SK-N-MC (cell line): ENCODE results near the gene MACROD2.

Source experiments
- EZH2 ChIP-seq: fragments of 200-600 bp; sonication (generic); IDR thresholded peaks from one replicate; pipeline ENCODE4 v1.6.1; 2017; ENCODE audit warnings: antibody characterized with exemption
- POLR2AphosphoS5 ChIP-seq: IDR thresholded peaks from 2 replicates; pipeline ENCODE4 v1.6.1; 2012; ENCODE audit warnings: mild to moderate bottlenecking, low read depth, low read length, borderline replicate concordance

DNA sequence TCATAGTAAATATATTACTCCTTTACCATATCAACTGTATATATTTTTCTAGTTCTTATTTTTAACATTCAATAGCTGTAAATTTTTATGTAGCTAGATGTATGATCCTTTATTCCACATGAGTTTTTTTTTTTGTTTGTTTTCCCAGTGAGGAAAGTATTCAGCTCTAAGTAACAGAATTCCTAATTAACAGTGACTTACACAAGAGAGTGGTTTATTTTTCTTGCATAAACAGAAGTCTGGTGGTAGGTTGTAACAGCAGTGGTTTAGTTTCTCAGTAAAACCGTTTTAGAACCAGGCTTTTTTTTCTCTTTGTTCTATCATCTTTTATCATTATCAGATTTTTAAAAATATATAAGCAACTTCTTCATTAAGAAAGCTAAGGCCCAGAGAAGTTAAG, 459.0 kb downstream of the MACROD2 start:
- TF ChIP-seq POLR2AphosphoS5 = no peak
- TF ChIP-seq EZH2 = no peak
